Right lobe of liver (tissue), 4 donors: ENCODE results near the gene MADCAM1.

Source experiments
- CTCF ChIP-seq, 4 donors: fragments of 200-600 bp in 3 of 4; fragments of 450-650 bp in 1 of 4; IDR thresholded peaks; one replicate each; pipeline versions ENCODE4 v1.5.1 to v1.8.0; 2016 to 2022; ENCODE audit warnings: antibody characterized with exemption in 4 of 4, mild to moderate bottlenecking in 2 of 4
- POLR2A ChIP-seq: fragments of 450-650 bp; IDR thresholded peaks from one replicate; pipeline ENCODE4 v1.6.1; 2017; ENCODE audit warnings: antibody characterized with exemption, mild to moderate bottlenecking
- donor health status: DM: no; HTN: no; CAD: no.
- donor health status: DM: no; HTN: no; CAD: no.
- donor health status: DM: no; HTN: yes; CAD: no.

DNA sequence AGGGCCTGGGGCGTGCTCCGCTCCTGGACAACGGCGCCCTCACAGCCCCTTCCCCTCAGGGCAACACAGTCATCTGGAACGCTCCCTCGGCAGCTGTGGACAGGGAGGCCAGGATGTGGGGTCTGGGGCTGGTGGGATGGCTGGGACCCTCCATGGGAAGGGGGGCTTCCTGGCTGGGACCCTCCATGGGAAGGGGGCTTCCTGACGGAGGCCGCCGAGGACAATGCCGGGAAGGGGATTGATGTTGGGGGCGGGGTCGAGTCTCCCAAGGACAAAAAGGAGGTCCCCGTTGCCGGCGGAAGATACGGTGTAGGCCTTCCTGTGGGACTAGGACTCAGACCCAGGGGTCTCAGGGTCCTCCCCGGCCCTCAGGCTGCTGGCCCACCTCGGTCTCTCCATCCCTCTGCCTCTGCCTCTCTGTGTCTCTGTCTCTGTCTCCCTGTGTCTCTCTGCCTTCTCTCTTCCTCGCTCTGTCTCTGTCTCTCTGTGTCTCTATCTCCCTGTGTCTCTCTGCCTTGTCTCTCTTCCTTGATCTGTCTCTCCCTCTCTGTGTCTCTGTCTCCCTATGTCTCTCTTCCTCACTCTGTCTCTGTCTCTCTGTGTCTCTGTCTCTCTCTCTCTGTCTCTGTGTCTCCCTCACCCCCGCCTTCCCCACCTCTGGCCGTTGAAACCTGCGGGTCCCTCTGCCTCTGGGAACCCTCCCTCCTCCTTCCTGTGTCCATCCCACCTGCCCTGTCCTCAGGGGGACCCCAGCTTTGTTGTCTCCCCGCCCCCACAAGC is 2.7 kb upstream of the MADCAM1 start:
- TF ChIP-seq CTCF (IDR thresholded peaks at IDR 0.05) (no peak), POLR2A (no peak)
